CD4-positive, alpha-beta T cell treated with Interleukin-17A for 1 hour (primary cell): Measurements from ENCODE around the gene SPSB1.
A peak's percentile ranks its signal among the peaks of the same experiment; 100 is the strongest.

ENCODE experiments used
- DNase-seq: peaks from one replicate; pipeline ENCODE4 v3.0.0-alpha.2; 2020

Gene SPSB1

DNA sequence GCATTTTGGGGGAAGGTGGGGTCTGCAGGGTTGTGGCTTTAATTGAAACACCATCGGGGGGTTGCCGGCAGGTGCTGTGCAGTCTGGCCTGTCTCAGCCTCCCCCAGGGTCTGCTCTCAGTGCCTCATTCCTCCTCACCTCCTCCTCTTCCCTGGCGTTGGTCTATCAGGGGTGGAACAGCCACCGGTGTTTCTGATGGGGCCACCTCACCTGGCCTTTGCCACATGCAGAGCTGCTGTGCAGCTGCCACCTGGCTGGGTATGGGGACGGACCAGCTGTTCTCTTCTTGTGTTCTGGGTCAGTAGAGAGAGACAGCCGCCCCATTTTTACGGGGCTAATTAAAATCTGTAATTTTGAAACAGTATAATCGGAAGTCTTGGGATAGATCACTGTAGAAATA lies 53.9 kb downstream of the SPSB1 start:
- no peak for DNase-seq

DNA sequence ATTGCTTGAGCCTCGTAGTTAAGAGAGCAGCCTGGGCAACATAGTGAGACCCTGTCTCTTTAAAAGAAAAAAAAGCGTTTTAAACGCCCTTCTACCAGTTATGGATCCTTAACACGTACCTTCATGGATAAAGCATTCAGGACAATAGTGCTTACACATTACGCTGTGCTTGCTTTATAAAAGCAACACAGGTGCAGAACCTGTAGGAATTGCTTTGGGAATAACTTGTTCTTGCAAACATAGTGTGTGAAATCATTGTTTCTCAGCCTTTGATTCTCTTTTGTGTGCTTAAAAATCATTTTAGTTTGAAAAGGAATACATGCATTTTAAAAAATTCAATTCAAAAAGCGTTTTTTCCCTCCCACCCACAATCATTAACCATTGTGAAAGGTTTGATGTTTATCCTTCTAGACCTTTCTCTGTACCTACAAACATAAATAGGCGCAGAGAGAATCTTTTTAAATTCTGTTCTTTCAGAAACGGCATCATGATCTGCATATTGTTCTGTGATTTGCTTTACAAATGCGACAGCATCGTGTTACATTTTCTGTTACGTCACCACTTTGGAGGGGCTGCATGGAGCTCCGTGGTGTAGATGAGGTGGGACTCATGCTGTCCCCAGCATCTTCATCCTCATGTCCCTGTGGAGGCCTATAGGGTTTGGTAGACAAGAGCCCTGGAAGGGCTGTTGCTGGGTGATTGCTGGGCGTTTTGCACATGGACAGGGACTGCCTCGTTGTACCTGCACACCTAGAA lies 54.6 kb downstream of the SPSB1 start:
- no peak for DNase-seq

DNA sequence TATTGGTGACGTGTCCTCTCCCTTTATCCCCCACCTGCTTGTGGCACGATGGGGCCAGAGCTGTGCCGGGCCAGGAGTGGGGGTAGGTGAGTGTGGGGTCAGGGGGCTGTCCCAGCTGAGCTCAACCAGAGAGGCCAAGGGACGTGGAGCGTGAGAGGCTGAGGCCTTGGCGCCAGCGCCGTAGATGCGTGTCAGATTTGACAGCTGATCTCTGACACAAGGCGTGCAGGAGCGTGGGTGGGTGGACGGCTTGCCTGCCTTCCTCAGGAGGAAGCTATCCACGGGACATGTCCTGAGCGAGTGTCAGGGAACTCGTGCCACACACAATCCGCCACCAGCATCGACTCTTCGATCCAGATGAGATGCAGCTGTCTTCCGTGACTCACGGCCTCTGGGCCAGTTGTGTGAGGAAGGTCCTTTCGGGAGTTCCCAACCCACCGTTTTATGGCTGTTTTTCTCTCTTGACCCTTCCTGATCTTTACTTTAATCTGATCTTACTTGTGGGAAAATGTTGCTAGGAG lies 56.7 kb downstream of the SPSB1 start:
- DNase-seq, result no peak

DNA sequence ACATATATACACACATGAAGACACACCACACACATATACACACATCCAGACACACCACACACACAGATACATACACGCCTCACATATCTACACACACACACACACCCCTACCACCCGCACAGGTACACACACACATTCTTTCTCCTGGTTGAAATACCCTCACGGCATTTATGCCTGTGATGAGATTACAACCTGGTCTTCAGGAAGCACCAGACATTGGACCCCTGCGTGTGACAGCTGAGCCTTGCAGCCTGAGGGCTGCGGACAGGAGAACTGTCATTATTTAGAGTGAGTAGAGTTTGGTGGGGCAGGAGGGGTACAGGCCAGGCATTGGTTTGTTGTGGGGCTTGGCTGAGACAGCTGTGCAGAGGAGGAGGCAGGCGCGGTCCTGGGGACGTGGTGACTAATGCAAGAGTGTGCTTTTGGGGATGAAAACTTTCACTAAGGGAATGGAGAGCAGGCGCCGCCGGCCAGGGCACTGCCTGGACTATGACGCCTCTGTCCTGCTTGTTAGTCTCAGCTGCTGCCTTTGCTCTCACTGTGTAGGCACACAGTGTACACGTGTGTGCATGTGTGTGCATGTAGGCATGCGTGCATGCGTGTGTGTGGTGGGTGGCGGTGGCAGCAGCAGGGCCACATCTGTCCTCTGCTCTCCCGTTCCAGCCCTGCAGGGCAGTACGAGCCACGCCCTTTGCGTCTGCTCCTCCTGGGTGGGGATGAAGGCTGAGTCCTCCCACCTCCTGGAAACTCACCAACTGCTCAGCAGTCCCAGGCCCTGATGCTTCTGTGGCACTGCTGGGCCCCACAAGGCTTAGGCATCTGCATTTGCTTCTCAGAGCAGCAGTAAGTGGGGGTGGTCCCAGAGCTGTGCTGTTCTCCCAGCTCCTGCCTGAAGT lies 57.6 kb downstream of the SPSB1 start:
- DNase-seq, result no peak

DNA sequence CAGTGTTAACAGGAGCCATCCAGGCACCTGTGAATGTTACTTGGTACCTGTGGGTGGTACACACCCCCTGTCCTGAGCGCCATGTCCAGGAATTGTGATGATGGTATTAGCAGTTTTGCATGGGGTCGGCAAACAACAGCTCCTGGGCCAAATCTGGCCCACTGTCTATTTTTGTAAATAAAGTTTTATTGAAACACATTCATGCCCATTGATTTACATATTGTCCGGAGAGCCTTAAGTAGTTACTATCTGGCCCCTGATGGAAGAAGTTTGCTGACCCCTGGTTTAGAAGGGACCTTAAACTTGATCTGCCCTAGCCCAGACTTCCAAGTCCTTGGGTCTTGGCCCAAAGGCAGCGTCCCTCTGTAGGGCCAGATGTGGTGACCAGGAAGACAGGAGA lies 58.3 kb downstream of the SPSB1 start:
- DNase-seq, result no peak

DNA sequence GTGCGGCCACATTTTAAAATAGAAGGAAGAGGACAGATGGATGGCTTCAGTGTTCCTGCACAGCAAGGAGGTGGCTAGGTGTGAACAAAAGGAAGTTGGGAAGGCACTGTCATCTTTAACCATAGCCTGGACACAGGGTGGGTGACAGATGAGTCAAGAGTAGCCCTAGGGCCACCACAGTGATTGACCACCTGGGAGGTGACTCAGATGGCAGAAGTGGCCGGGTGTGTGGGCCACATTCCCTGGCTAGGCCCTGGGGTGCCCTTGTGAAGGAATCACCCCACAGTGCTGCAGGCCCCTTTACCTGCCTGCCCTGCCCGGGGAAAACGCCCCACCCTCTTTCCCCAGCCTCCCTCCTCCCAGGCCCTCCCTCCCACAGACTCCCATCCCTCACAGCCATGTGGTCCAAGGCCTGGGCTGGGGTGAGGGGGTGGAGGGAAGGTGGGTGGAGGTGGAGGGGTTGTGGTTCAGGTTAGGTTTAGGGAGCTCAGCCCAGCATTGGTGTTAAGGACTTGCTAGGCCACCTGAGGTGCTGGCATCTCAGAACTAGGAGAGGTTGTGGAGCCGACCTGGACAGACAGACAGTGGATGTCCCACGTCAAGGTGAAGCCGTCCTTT lies 59.1 kb downstream of the SPSB1 start:
- no peak for DNase-seq

DNA sequence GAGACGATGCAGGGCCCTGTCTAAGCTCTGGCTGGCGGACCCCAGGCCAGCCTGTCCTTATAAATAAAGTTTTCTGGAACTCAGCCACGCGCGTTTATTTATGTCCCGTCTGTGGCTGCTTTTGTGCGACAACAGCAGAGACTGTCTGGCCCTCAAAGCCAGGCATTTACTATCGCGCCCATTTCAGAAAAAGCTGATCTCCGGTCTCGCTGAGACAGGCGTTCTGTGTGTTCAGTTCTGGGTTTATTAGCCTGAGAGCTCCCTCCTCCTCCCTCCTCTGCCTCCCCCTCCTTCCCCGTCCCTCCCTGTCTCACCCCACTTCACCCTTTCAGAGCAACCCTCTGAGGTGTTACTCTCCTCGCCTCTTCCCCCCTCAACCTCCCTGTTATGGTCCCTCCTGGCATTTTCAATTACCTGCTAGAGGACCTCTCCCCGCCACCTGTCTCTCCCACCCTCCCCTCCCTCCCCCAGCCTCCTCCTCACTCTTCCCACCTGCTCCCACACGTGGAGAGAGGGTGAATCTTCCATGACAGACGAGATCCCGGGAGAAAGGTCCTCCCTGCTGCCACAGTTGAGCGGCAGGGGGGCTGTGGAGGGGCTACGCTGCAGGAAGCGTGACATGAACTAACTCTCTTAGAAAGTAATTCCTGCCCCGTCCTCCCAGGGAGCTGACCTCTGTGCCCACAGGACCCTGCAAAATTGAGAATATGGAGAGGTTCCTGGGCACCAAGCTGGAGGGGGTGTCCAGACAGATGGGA lies 59.9 kb downstream of the SPSB1 start:
- DNase-seq, result no peak

DNA sequence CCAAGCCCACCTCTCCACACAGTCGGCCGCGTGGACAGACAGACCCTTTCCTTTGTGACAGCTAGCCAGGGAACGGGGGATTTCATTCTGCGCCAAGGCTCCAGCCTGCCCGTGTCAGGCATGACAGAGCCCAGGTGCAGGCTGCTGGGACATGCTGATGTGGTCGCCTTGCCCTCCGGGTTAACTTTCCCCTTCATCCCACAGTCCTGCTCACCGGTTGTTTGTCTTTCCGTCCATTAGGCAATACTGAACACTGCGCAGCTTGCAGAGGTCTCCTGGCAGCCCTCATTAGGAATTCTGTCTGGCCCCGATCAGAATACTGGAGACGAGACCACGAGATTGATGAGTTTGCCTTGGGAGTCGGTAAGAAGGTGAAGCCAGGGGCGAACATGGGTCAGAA lies 62.8 kb downstream of the SPSB1 start:
- DNase-seq, result no peak

DNA sequence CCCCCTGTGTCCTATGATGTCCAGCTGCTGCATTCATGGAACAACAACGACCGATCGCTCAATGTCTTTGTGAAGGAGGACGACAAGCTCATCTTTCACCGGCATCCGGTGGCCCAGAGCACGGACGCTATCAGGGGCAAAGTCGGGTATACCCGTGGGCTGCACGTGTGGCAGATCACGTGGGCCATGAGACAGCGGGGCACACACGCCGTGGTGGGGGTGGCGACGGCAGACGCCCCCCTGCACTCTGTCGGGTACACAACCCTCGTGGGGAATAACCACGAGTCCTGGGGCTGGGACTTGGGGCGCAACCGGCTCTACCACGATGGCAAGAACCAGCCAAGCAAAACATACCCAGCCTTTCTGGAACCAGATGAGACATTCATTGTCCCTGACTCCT lies 63.3 kb downstream of the SPSB1 start:
- DNase-seq, result no peak

DNA sequence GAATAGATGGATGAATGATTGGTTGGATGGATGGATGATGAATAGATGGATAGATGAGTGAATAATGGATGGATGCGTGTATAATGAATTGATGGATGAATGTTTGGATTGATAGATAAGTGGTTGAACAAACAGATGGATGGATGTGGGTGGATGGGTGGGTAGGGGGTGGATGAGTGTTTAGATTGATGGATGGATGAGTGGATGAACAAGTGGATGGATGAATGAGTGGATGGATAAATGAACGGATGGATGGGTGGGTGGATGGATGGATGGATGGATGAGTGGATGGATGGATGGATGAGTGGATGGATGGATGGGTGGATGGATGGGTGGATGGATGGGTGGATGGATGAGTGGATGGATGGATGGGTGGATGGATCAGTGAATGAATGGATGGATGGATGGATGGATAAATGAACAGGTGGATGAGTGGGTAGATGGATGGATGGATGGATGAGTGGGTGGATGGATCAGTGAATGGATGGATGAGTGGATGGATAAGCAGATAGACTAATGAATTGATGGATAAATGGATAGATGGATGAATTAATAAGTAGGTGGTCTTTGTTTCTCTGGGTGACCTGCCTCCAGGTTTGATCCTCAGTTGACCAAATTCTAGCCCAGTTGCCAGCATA lies 64.3 kb downstream of the SPSB1 start:
- DNase-seq, result no peak

DNA sequence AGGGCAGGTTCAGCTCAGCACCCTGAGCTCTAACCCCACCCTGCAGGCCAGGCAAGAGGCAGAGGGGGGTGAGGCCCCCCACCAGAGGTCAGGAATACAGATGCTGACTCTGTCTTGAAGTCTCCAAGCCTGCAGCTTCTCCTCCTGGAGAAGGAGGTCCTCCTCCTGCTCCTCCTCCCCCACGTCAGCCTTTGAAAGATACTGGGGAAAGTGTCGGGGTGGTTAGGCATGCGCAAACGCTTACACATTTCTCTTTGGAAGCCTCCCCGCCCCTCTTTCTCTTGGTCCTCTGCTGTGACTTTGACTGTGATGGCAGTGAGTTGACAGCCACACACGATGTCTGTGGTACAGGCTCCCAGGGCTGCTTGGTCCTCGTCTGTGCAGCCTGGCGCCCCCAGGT lies 65.3 kb downstream of the SPSB1 start:
- no peak for DNase-seq

DNA sequence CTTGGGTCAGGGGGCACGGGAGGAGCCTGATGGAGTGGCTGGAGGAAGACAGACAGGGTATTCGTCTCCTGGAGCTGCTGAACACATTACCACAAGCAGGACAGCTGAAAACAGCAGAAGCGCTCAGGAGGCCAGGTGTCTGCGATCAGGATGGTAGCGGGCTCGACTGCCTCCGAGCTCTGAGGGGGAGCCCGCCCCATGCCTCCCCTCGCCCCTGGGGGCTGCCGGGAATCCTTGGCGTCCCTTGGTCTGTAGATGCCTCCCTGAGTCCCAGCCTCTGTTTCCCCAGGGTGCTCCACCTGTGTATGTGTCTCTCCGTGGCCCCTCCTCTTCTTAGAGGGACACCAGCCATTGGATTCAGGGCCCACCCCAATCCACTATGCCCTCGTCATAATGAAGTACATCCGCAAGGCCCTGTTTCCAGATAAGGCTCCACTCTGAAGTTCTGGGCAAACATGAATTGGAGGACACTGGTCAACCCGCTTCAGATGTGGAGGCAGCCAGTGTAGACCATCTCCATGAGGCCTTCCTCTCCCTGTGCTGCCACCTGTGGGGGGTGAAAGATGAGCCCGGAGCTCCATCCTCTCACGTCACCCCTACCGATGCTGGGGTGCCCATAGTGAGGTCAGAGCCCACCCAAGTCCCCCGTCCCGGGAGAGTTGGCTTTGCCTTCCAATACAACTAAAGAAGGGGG lies 67.8 kb downstream of the SPSB1 start:
- no peak for DNase-seq

DNA sequence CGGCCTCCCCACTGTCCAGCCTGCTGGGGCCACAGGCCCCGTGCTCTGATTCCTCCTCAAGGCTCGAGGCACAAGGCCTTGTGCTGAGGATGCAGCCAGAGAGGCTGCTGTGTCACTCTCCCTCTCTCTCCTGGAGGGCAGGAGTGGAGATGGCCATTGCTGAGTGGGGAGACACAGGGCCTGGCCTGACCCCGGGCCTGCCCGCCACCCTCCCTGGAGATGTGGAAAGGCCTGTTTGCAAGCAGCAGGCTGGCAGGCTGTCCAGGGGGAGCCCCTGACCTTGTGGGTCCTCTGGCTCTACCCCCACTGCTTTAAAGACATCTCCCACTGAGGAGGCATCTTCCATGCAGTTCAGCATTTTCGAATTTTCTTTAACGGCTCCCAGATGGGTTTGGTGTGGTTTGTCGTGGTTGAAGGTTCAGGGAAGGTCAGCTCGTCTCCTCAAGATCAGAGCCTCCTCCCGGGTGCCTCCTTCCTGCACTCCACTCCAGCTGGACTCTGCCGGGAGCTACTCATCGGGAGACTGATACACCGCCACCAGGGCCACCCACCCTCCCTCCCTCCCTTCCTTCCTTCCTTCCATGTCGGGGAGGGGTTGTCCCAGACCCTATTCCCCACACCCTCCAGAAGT lies 69.1 kb downstream of the SPSB1 start:
- no peak for DNase-seq

DNA sequence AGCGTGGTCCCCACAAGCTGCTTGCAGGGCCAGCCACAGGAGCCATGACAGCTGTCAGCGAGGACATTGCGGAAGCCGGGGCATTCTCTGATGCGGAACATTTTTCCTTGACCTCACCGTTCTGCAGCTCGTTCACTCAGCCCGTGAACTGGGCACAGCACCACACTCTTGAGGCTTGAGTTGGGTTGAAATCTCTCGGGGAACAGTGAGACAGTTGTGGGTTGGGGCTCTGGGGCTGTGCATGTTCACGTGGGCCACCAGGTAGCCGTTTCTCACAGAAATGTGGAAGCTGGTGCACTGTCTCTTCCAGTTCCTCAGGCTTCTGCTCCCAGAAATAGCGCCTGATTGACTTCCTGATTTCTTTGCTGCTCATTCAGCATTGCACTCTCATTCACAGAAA lies 69.8 kb downstream of the SPSB1 start:
- DNase-seq, result no peak

DNA sequence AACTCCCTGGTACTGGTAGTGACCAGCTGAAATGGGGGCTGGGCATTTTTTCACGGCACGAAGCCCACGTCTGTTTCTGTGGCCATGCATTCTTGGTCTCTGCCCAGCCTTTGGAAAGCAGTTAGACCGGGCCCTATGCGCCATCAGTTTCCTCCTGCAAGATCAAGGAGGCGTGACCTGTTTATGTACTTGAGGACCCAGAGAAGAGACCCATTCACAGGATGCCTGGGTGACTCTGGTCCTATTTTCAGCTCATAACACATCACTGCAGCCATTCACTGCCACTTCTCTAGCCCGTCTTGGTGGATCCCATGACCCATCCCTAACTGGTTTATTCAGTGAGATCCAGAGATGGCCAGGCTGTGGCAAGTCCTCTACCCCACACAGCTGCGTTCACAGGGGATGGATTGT lies 70.4 kb downstream of the SPSB1 start:
- no peak for DNase-seq

DNA sequence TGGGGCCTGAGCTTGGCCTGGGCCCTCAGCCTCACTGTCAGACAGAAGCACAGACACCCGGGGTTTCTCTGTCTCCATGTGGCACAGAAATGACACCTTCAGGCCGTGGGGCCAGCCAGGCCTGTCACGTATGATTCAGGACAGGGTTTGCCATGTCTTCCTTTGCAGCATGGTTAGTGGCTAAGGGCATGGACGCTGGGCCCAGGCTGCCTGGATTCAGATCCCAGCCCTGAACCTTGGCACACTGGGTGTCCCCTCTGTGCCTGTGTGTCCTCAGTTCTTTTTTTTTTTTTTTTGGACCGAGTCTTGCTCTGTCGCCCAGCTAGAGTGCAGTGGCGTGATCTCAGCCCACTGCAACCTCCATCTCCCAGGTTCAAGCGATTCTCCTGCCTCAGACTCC lies 73.6 kb downstream of the SPSB1 start:
- DNase-seq, result no peak

DNA sequence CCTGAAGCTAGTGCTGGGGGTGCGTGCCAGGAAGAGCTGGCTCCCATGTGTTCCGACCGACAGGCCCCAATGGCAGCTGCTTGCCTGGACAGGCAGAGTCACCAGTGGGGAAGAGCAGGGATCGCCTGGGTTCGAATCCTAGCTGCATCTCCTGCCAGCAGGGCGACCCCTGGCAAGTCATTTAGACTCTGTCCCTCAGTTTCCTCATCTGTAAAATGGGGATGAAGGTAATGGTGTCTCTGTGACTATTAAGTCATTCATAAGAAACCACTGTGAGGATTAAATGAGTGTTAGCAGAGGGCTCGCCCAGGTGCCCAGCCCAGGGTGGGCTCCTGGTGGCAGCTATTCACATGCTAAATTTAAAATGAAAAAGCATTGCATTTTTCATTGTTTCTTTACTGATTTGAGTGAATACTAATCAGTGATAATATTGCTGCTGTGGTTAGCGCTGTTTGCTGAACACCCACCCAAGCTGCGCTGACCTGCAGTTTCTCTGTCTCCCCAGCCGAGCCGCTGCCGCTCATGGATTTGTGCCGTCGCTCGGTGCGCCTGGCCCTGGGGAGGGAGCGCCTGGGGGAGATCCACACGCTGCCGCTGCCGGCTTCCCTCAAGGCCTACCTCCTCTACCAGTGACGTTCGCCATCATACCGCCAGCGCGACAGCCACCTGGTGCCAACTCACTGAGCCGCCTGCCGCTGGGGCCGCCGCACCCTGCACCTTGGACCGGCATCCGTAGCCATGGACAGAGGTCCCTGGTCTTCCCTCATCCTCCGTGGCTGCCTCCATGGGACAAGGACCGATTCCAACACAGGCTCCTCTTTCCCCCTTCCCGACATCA lies 74.5 kb downstream of the SPSB1 start:
- DNase-seq, result no peak

DNA sequence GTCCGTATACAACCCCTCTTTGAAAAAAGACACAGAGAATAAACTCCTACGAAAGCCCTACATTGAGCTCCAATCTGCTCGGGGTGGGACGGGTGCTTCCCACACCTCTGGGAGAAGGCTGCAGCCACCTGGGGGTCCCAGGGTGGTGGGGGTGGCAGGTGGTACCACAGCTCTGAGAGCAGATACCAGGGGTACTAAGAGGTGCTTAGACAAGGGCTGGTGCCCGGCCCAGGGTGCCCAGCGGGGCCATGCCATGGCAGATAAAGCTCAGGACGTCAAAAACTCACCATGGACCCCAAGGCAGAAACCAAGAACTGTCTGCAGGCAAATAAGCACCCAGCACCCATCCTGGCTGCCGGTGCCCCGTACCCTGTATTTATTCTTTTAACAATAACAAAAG lies 75.1 kb downstream of the SPSB1 start:
- DNase-seq, result no peak

DNA sequence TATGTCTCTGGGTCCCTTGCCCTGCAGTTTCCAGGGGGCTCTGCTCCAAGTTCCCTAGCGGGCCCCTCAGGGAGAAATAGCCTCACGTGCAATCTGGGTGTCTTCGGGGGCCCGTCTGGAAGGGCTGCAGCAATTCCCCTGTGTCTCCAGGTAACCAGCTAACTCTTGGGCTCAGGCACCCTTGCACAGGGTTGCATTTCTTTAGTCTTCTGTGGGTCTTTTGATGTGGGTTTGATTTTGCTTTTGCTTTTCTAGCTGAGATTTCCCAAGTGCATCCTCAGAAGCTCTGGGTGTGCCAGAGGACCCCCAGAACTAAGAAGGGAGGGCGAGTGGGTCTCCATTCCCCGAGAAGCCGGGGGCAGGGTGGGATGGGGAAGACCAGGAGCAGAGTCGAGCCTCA lies 75.7 kb downstream of the SPSB1 start:
- DNase-seq, result peak; percentile 2
